Lower lobe of right lung (tissue), 2 donors: ENCODE data around the gene NDRG2. TPM values are rescaled to one million over a fixed set of nuclear protein-coding genes. Genes with fewer than 3 reads are reported as not detected.

Experiments
- ATAC-seq, 2 donors: fragments of 200-7000 bp; cut with Tn5 transposase; one replicate each; pipeline ENCODE4 v1.9.1; 2020 to 2022; ENCODE audit warnings: mild to moderate bottlenecking in 2 of 2, moderate library complexity in 2 of 2
- DNase-seq: peaks from one replicate; pipeline ENCODE4 v3.0.0-alpha.2; 2020
- H3K27ac ChIP-seq: fragments of 200-600 bp; one replicate; pipeline ENCODE4 v1.8.0; 2022
- H3K27me3 ChIP-seq: fragments of 200-600 bp; one replicate; pipeline ENCODE4 v1.8.0; 2022; ENCODE audit warnings: low read depth
- H3K36me3 ChIP-seq: fragments of 200-600 bp; one replicate; pipeline ENCODE4 v1.8.0; 2022; ENCODE audit warnings: mild to moderate bottlenecking
- H3K4me1 ChIP-seq: fragments of 200-600 bp; one replicate; pipeline ENCODE4 v1.8.0; 2022
- H3K4me3 ChIP-seq: fragments of 200-600 bp; one replicate; pipeline ENCODE4 v1.8.0; 2022; ENCODE audit warnings: mild to moderate bottlenecking
- H3K9me3 ChIP-seq: fragments of 200-600 bp; one replicate; pipeline ENCODE4 v1.8.0; 2022
- intact Hi-C: fragments of 100-400 bp; cut with DNase I; formaldehyde crosslinking; loops from one replicate; pipeline ENCODE4 v1.11.0; 2022
- total RNA-seq: library from RNA; stranded (reverse); fragmentation: NEBNext Ultra II Directional; extraction: Animal tissue kit (Norgen Biotek cat#: 25700); gene quantifications from one replicate; pipeline ENCODE4 v1.2.1, GENCODE V29; 2021
- TF ChIP-seq, protein P1 (sequence below): fragments of 200-600 bp; IDR thresholded peaks from one replicate; pipeline ENCODE4 v1.8.0; 2022; ENCODE audit warnings: antibody characterized with exemption, mild to moderate bottlenecking
- donor health status: DM: no; HTN: yes; CAD: no; lungs with severe emphysema.

NDRG2 gene
- total RNA-seq, 1 donor from 2014 or later, result 92.7 TPM

DNA sequence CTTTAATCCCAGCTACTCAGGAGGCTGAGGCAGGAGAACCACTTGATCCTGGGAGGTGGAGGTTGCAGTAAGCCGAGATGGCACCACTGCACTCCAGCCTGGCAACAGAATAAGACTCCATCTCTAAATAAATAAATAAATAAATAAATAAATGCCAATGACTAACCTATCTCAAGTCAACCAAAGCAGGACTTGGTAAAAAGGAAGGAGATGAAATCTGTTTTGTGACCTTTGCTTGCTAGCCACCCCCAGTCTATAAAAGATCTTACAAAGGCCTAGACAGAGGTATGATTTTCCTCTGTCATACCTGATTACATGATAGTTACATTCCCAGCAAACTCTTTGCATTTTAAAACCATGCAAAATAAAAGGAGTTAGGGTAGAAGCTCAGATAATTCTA, 48.6 kb downstream of the NDRG2 start:
- no peak for DNase-seq
- ATAC-seq, result no peak
- Histone ChIP-seq H3K4me3 (no peak overlapping the region), H3K27me3 (no peaks in the 10 kb centered on the region), H3K27ac (no peak overlapping the region), H3K9me3 (no peaks in the 10 kb centered on the region), H3K4me1 (peaks cover 8% of the 10 kb centered on the region), H3K36me3 (no peaks in the 10 kb centered on the region)
- intact Hi-C loops, result no loop called here
- TF ChIP-seq, protein P1, sequence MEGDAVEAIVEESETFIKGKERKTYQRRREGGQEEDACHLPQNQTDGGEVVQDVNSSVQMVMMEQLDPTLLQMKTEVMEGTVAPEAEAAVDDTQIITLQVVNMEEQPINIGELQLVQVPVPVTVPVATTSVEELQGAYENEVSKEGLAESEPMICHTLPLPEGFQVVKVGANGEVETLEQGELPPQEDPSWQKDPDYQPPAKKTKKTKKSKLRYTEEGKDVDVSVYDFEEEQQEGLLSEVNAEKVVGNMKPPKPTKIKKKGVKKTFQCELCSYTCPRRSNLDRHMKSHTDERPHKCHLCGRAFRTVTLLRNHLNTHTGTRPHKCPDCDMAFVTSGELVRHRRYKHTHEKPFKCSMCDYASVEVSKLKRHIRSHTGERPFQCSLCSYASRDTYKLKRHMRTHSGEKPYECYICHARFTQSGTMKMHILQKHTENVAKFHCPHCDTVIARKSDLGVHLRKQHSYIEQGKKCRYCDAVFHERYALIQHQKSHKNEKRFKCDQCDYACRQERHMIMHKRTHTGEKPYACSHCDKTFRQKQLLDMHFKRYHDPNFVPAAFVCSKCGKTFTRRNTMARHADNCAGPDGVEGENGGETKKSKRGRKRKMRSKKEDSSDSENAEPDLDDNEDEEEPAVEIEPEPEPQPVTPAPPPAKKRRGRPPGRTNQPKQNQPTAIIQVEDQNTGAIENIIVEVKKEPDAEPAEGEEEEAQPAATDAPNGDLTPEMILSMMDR, result no peak

DNA sequence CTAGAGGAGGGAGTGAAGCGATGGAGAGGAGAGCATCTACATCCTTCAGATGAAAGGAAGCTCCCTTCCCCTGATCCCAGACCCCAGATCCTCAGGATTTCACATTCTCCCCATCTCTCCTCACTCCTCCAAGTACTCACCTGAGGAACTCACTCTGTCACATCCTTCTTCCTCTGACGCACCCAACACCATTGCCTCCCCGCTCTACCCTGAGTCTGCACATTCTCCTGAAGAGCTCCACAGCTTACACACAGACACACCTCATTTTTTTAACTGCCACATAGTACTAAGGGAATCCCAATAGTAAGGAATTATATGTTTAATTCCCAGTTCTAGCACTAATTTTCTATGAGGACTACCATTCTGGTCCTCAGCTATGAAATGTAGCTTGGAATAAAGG, 51.4 kb downstream of the NDRG2 start:
- TF ChIP-seq, protein P1, result no peak
- H3K36me3 ChIP-seq, result no peaks in the 10 kb centered on the region

DNA sequence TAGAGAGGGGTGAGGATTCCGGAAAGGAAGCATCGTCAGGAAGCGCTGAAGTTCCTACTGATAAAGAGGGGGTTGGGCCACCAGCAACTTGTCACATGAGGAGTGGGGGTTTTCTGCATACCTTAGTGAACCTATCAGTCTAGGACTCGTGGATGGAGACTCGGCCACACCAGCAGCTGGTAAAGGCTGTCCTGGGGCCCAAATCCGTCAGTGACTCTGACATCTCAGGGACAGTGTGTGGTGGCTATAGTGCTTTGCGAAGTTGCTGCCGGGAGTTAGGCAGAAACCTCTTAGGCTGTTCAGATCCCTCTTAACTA, 53.2 kb downstream of the NDRG2 start:
- DNase-seq, result no peak
- H3K4me3 ChIP-seq, result peak overlapping the region; percentile 72

More for the DNA sequence above, 51.4 kb downstream of the NDRG2 start:
- DNase-seq (no peak), ATAC-seq (no peak)
- Histone ChIP-seq H3K27me3 (no peaks in the 10 kb centered on the region), H3K27ac (no peak overlapping the region), H3K9me3 (no peaks in the 10 kb centered on the region), H3K4me3 (no peak overlapping the region), H3K4me1 (peaks cover 12% of the 10 kb centered on the region)
- intact Hi-C loops, result no loop called here

DNA sequence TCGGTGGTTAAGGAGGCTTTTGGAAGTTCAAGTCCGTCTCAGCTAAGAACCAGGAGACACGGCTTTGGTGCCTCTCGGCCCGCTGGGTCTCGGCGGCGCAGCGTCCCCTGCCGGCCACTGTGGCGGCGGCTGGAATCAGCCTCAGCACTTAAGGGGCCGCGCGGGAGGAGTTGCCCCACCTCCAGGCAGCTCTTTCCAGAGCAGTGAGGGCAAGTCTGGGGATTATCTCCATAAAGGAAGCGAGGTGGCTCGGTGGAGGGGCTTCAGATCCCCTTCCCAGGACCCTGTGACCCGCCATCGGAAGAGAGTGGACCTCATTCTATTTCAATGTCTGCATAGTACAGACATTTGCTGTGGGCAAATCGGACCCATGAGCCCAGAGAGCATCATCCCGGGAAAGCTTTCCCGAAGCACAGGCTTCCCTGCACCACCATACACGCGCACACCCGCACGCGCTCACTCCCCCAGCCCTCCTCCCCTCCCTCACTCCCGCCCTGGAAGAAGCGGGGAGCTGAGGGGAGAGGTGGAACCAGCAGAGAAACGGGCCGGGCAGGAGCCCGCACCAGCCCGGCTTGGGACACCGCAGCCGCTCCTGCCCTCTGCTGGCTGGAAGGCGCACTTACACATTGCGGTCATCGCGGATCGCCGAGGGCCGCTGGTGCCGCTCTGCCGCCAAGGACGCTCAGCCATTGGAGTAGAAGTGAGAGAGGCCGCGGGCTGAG, 53.7 kb downstream of the NDRG2 start:
- intact Hi-C loops, result no loop called here
- H3K27ac ChIP-seq, result peak overlapping the region; percentile 70

More for the DNA sequence above, 53.2 kb downstream of the NDRG2 start:
- TF ChIP-seq, protein P1, result no peak
- no peaks in the 10 kb centered on the region for H3K27me3 ChIP-seq
- H3K9me3 ChIP-seq, result no peaks in the 10 kb centered on the region
- intact Hi-C loops, result no loop called here
- peak in 1 of 2 donors; percentile 52 for ATAC-seq
- peaks cover 12% of the 10 kb centered on the region for H3K4me1 ChIP-seq
- H3K27ac ChIP-seq, result peak overlapping the region; percentile 70
- no peaks in the 10 kb centered on the region for H3K36me3 ChIP-seq

DNA sequence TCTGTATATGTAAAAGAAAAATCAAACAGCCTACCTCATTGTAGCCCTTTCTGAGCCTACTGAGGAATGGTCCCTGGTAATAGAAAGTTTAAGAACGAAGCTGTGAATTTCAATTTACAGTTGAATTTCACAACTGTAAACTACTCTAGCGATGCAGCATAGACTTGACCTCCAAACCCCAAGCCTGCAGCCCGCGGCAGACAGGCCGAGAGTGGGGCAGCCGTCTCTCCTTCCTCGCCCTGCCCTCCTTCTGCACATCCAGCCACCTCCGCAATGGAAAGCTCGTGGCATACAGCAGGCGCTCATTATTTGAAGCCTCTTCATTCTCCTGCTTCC, 54.2 kb downstream of the NDRG2 start:
- peak; percentile 18 to 31 for ATAC-seq
- peak overlapping the region; percentile 72 for H3K4me3 ChIP-seq
- no peaks in the 10 kb centered on the region for H3K9me3 ChIP-seq
- H3K27ac ChIP-seq, result peak overlapping the region; percentile 70
- H3K4me1 ChIP-seq, result peaks cover 12% of the 10 kb centered on the region
- H3K27me3 ChIP-seq, result no peaks in the 10 kb centered on the region
- TF ChIP-seq, protein P1, result no peak
- intact Hi-C loops, result no loop called here
- no peak for DNase-seq
- H3K36me3 ChIP-seq, result no peaks in the 10 kb centered on the region

More for the DNA sequence above, 53.7 kb downstream of the NDRG2 start:
- H3K9me3 ChIP-seq, result no peaks in the 10 kb centered on the region
- peaks cover 12% of the 10 kb centered on the region for H3K4me1 ChIP-seq
- peak; percentile 97 to 98 for ATAC-seq
- H3K36me3 ChIP-seq, result no peaks in the 10 kb centered on the region
- DNase-seq, result peak; percentile 91
- TF ChIP-seq, protein P1, result peak; percentile 82
- H3K4me3 ChIP-seq, result peak overlapping the region; percentile 72
- no peaks in the 10 kb centered on the region for H3K27me3 ChIP-seq
